Mammary epithelial cell (primary cell): ENCODE results near the gene SLC25A47.

Experiments used
- CTCF ChIP-seq, 2 donors: IDR thresholded peaks in 1 of 2; conservative IDR thresholded peaks in 1 of 2; 2 replicates each; pipeline ENCODE4 v1.5.1; 2011 to 2012; ENCODE audit warnings: inconsistent platforms in 2 of 2, low read length in 2 of 2, mild to moderate bottlenecking in 2 of 2, control low read depth in 1 of 2, low read depth in 1 of 2; ENCODE audit not compliant: insufficient read depth in 1 of 2; ENCODE audit errors: extremely low read depth in 1 of 2
- EZH2 ChIP-seq: IDR thresholded peaks from 2 replicates; pipeline ENCODE4 v1.6.1; 2012; ENCODE audit warnings: low read length, inconsistent platforms, borderline replicate concordance

- no peak for TF ChIP-seq CTCF (conservative IDR thresholded peaks at IDR 0.05 in 1 of 2, IDR thresholded peaks at IDR 0.05 in 1 of 2; ENCODE audit: extremely low read depth in 1 of 2, insufficient read depth in 1 of 2, low read depth in 1 of 2, low read length in 2 of 2)
- TF ChIP-seq EZH2: no peak
Measured at GRCh38 chr14:100339766-100340422, 16.8 kb downstream of the SLC25A47 start.
